Activated CD8-positive, alpha-beta T cell treated with anti-CD3 and anti-CD28 coated beads for 36 hours (primary cell): Measurements from ENCODE around the gene ASAP2. TPM values are rescaled to one million over a fixed set of nuclear protein-coding genes. Genes with fewer than 3 reads are reported as not detected.

Experiments used
- ATAC-seq: fragments of 200-7000 bp; cut with Tn5 transposase; one replicate; pipeline ENCODE4 v1.10.0; 2021; ENCODE audit warnings: mild to moderate bottlenecking, moderate library complexity
- CTCF ChIA-PET: fragments of 350-600 bp; sonication (Branson Sonifier 250); formaldehyde crosslinking; loops from one replicate; lab custom pipeline; 2021; ENCODE audit warnings: antibody characterized with exemption; lab: Charles Lee
- POLR2A ChIA-PET: fragments of 350-600 bp; sonication (Branson Sonifier 250); formaldehyde crosslinking; loops from one replicate; lab custom pipeline; 2021; ENCODE audit warnings: antibody characterized with exemption; lab: Charles Lee
- DNase-seq: peaks from one replicate; pipeline ENCODE4 v3.0.0-alpha.2; 2020
- H3K27ac Mint-ChIP-seq: one replicate; pipeline ENCODE4 v1.8.0; 2021; ENCODE audit warnings: mild to moderate bottlenecking, mixed read lengths
- H3K27me3 Mint-ChIP-seq: one replicate; pipeline ENCODE4 v1.8.0; 2021; ENCODE audit warnings: mixed read lengths
- H3K36me3 Mint-ChIP-seq: one replicate; pipeline ENCODE4 v1.8.0; 2021; ENCODE audit warnings: low read depth, mixed read lengths
- H3K4me1 Mint-ChIP-seq: one replicate; pipeline ENCODE4 v1.8.0; 2021; ENCODE audit warnings: low read depth, mixed read lengths
- H3K4me3 Mint-ChIP-seq: one replicate; pipeline ENCODE4 v1.8.0; 2021; ENCODE audit warnings: mild to moderate bottlenecking, moderate library complexity, mixed read lengths
- H3K9me3 Mint-ChIP-seq: one replicate; pipeline ENCODE4 v1.8.0; 2021; ENCODE audit warnings: mixed read lengths
- CTCF ChIP-seq: fragments of 200-600 bp; IDR thresholded peaks from one replicate; pipeline ENCODE4 v1.8.0; 2022; ENCODE audit warnings: antibody characterized with exemption, mild to moderate bottlenecking
- intact Hi-C: fragments of 100-400 bp; cut with micrococcal nuclease; formaldehyde crosslinking; loops from one replicate; pipeline ENCODE4 v1.10.0; 2022
- total RNA-seq, 2 experiments: library from RNA; stranded (reverse); gene quantifications; one replicate each; pipeline ENCODE4 v1.2.3, GENCODE V29; 2021

ASAP2 gene
- total RNA-seq, 2 experiments from 2014 or later: not detected

- peaks cover 33% of the 10 kb centered on the region for H3K27me3 Mint-ChIP-seq
- no peaks in the 10 kb centered on the region for H3K36me3 Mint-ChIP-seq
- no peak for TF ChIP-seq CTCF
- H3K4me1 Mint-ChIP-seq: no peaks in the 10 kb centered on the region
- DNase-seq (no peak), ATAC-seq (no peak)
- H3K27ac Mint-ChIP-seq: no peak overlapping the region
- no peaks in the 10 kb centered on the region for H3K9me3 Mint-ChIP-seq
- ChIA-PET CTCF (no interaction called here), POLR2A (no interaction called here)
- intact Hi-C loops: no loop called here
- no peak overlapping the region for H3K4me3 Mint-ChIP-seq
Observed at GRCh38 chr2:9200633-9201015, 6.0 kb upstream of the ASAP2 start.

DNA sequence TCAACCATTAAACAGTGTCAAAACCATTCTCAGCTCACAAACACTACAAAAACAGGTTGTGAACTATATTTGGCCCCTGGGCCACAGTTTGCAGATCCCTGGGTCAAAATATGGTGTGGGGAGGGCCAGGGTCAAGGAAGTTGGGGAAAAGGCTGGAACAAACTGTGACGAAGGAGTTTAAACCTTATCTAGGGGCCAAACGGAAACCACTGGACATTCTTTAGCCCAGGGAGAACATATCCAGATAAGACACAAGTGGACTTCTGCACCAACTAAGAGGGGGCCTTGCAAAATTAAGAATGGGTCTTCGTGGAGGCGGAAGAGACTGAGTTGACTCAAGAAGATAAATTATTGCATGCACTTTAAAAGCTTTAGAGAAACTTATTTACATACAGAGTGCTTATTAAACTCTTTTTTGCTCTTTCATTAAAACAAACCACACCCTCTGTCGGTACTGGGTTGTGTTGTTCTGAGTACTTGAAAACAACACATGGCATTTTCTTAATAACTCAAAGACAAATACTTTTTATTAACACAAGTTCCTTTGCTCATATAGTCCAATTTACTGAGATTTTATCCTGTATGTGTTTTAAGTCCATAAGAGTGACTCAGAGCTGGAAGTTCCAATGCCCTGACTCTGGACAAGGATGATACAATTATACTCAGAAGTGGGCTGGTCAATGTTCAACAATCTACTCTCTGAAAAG lies 5.3 kb upstream of the ASAP2 start:
- H3K9me3 Mint-ChIP-seq: no peaks in the 10 kb centered on the region
- TF ChIP-seq CTCF: no peak
- H3K27me3 Mint-ChIP-seq: peaks cover 36% of the 10 kb centered on the region
- no peak for ATAC-seq
- H3K27ac Mint-ChIP-seq: no peak overlapping the region
- no peak for DNase-seq
- H3K4me3 Mint-ChIP-seq: no peak overlapping the region
- intact Hi-C loops: no loop called here
- POLR2A ChIA-PET: no interaction called here
- peaks cover 2% of the 10 kb centered on the region for H3K4me1 Mint-ChIP-seq
- no peaks in the 10 kb centered on the region for H3K36me3 Mint-ChIP-seq
- CTCF ChIA-PET: interaction anchor here (1.0 kb wide), 1 partner anchor 59 kb away, joined by 3 read pairs; no protein-coding TSS in a partner anchor

- ChIA-PET POLR2A (no interaction called here), CTCF (no interaction called here)
- no peak for TF ChIP-seq CTCF
- Mint-ChIP-seq H3K9me3 (no peaks in the 10 kb centered on the region), H3K4me1 (peaks cover 2% of the 10 kb centered on the region), H3K36me3 (no peaks in the 10 kb centered on the region), H3K27me3 (peaks cover 31% of the 10 kb centered on the region), H3K4me3 (no peak overlapping the region), H3K27ac (no peak overlapping the region)
- intact Hi-C loops: no loop called here
- ATAC-seq: no peak
- no peak for DNase-seq
Observed at GRCh38 chr2:9203006-9203405, 3.6 kb upstream of the ASAP2 start.

DNA sequence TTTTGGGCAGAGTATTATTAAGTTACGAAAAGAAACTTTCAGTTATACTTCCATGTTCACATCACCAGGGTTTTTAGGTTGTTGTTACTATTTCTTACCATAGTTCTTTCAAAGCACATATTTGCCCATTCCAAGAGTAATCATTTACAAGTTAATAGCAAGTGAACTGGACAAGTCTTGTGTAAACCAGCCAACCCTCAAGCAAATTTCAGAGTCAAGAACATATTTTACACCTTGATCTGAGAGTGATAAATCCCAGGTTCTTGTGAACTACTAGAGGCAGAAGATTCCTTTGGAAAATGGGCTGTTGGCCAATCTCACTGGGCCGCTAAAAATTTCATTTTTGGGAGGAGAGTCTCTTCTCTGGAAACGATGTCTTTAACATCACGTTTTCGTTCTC lies 2.7 kb upstream of the ASAP2 start:
- Mint-ChIP-seq H3K4me3 (no peak overlapping the region), H3K27ac (no peak overlapping the region), H3K27me3 (peaks cover 36% of the 10 kb centered on the region), H3K36me3 (no peaks in the 10 kb centered on the region), H3K4me1 (peaks cover 2% of the 10 kb centered on the region), H3K9me3 (no peaks in the 10 kb centered on the region)
- ATAC-seq: no peak
- intact Hi-C loops: no loop called here
- ChIA-PET CTCF (no interaction called here), POLR2A (no interaction called here)
- no peak for DNase-seq
- TF ChIP-seq CTCF: no peak

DNA sequence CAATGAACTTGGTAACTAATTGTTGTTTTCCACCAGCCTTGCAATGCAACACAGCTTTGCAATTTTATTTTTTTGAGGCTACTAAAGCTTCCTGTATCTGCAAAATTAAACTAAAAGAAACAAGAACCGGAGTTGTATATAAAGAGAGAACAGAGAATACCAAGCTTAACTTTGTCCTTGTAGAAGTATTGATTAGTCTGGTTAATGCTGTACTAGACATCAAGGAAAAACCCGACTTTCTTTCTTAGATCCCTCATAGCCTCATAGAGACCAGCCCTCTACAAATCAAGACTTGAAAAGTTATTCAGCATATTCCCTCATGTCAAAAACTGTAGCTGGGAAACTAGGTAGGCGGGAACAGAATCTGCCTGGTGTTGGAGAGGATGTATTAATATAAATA lies 1.7 kb upstream of the ASAP2 start:
- Mint-ChIP-seq H3K27me3 (peaks cover 40% of the 10 kb centered on the region), H3K4me3 (no peak overlapping the region), H3K36me3 (no peaks in the 10 kb centered on the region), H3K27ac (no peak overlapping the region), H3K4me1 (peaks cover 2% of the 10 kb centered on the region), H3K9me3 (no peaks in the 10 kb centered on the region)
- POLR2A ChIA-PET: no interaction called here
- no peak for ATAC-seq
- DNase-seq: no peak
- CTCF ChIA-PET: interaction anchor here (0.9 to 1.6 kb wide), 4 partner anchors 11 to 38 kb away, joined by 3 to 4 read pairs (median 4); no protein-coding TSS in a partner anchor
- intact Hi-C loops: no loop called here
- no peak for TF ChIP-seq CTCF
